OCI-LY7 (cell line): ENCODE measurements around the gene VASH1.
"Not testable (repeated sequence)": the region's sequence is repeated elsewhere in the genome, so short reads cannot be mapped to it uniquely, and the experiment has no call there.

ENCODE experiments used
- CTCF ChIP-seq: fragments of 200-600 bp; sonication (generic); conservative IDR thresholded peaks from 2 replicates; pipeline ENCODE4 v1.5.1; 2014; ENCODE audit warnings: mild to moderate bottlenecking, antibody characterized with exemption, low read length, moderate library complexity, mixed read lengths
- EZH2phosphoT487 ChIP-seq: fragments of 200-600 bp; sonication (generic); IDR thresholded peaks from 2 replicates; pipeline ENCODE4 v1.6.1; 2018; ENCODE audit warnings: low read depth, borderline replicate concordance, mild to moderate bottlenecking, mixed run types, antibody characterized with exemption, low read length, moderate library complexity, mixed read lengths

DNA sequence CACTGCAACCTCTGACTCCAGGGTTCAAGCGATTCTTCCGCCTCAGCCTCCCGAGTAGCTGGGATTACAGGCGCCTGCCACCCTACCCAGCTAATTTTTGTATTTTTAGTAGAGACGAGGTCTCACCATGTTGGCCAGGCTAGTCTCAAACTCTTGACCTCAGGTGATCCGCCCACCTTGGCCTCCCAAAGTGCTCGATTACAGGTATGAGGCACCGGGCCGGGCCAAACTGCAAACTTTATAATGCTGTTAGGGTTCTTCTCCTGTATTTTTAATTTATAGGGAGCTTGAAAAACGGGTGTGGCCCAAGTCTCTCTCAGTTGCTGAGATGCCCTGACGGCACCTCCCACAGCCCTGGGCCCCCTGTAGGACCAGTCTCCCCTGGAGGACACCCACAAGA is 39.8 kb upstream of the VASH1 start:
- TF ChIP-seq CTCF, EZH2phosphoT487: not testable (repeated sequence)
